Glutamatergic neuron (in vitro differentiated cells): Measurements from ENCODE around the gene MYH6. TPM values are rescaled to one million over a fixed set of nuclear protein-coding genes. Genes with fewer than 3 reads are reported as not detected.

Experiments
- DNase-seq: peaks from one replicate; pipeline ENCODE4 v3.0.0; 2022
- H3K27ac Mint-ChIP-seq: one replicate; pipeline ENCODE4 v1.8.0; 2020; ENCODE audit warnings: mild to moderate bottlenecking, mixed read lengths, inconsistent platforms; ENCODE audit not compliant: unreplicated experiment
- H3K27me3 Mint-ChIP-seq: one replicate; pipeline ENCODE4 v1.8.0; 2020; ENCODE audit warnings: mild to moderate bottlenecking, moderate library complexity, mixed read lengths, inconsistent platforms; ENCODE audit not compliant: unreplicated experiment
- H3K36me3 Mint-ChIP-seq: one replicate; pipeline ENCODE4 v1.8.0; 2020; ENCODE audit warnings: mild to moderate bottlenecking, mixed read lengths, inconsistent platforms; ENCODE audit not compliant: unreplicated experiment
- H3K4me1 Mint-ChIP-seq: one replicate; pipeline ENCODE4 v1.8.0; 2020; ENCODE audit warnings: mild to moderate bottlenecking, low read depth, mixed read lengths, inconsistent platforms; ENCODE audit not compliant: unreplicated experiment
- H3K4me3 Mint-ChIP-seq: one replicate; pipeline ENCODE4 v1.8.0; 2020; ENCODE audit warnings: mild to moderate bottlenecking, mixed read lengths, inconsistent platforms; ENCODE audit not compliant: unreplicated experiment
- H3K9me3 Mint-ChIP-seq: one replicate; pipeline ENCODE4 v1.8.0; 2020; ENCODE audit warnings: mild to moderate bottlenecking, moderate library complexity, mixed read lengths, inconsistent platforms; ENCODE audit not compliant: unreplicated experiment
- CTCF ChIP-seq: fragments of 200-600 bp; sonication (generic); IDR thresholded peaks from one replicate; pipeline ENCODE4 v1.5.0; 2021; ENCODE audit not compliant: partially characterized antibody, unreplicated experiment
- total RNA-seq: library from RNA; stranded (reverse); fragmentation: NEBNext Ultra II Directional; extraction: Animal tissue kit (Norgen Biotek cat#: 25700); gene quantifications from one replicate; pipeline ENCODE4 v1.2.1, GENCODE V29; 2021; ENCODE audit not compliant: unreplicated experiment

MYH6 gene
- total RNA-seq, 1 donor from 2014 or later: not detected

DNA sequence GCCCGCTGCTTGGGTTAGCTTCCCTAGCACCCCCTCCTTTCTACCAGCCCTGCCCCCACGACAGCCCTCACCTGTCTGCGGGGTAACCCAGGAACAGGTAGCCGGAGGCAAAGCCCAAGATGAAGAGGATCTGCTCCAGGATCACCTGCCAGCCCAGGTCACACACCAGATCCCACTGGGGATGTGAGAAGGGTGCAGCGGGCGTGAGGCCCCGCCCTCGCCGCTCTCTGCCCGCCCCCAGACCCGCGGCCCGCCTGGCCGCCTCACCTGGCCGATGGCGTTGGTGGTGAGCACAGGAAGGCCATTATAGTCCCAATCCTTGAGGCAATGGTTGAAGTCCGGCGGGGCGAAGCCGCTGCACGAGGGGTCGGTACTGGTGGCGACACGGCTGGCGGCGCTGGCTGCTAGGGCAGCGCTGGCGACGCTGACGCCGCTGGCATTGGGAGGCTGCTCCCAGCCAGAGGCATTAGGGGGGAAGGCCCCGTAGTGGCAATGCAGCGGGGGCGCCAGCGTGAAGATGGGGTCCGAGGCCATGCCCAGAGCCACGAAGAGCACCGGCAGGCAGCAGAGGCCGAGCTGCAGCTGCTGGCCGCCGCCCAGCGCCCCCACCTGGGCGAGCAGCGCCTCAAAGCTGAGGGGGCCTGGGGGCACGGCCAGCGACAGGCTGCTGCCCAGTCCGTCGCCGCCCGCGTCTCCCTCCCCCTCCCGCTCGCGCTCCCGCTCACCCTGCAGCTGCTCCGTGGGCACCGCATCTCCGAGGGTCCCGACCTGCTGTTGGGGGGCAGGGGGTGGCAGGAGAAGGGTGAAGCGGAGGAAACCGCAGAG is 56.2 kb downstream of the MYH6 start:
- H3K4me1 Mint-ChIP-seq: peaks cover 14% of the 10 kb centered on the region
- peak; percentile 42 for TF ChIP-seq CTCF
- H3K36me3 Mint-ChIP-seq: peaks cover 16% of the 10 kb centered on the region
- peak overlapping the region; percentile 85 for H3K4me3 Mint-ChIP-seq
- peaks cover 16% of the 10 kb centered on the region for H3K27me3 Mint-ChIP-seq
- H3K9me3 Mint-ChIP-seq: peaks cover 19% of the 10 kb centered on the region
- no peak overlapping the region for H3K27ac Mint-ChIP-seq
- DNase-seq: peak; percentile 64

GRCh38 chr14:23349156-23349845 is 58.8 kb downstream of the MYH6 start:
- Mint-ChIP-seq H3K9me3 (peaks cover 17% of the 10 kb centered on the region), H3K4me3 (no peak overlapping the region), H3K4me1 (peaks cover 19% of the 10 kb centered on the region), H3K27me3 (peaks cover 13% of the 10 kb centered on the region), H3K27ac (no peak overlapping the region), H3K36me3 (peaks cover 12% of the 10 kb centered on the region)
- TF ChIP-seq CTCF: no peak
- DNase-seq: no peak

GRCh38 chr14:23348297-23348655 is 59.8 kb downstream of the MYH6 start:
- peaks cover 13% of the 10 kb centered on the region for H3K27me3 Mint-ChIP-seq
- H3K27ac Mint-ChIP-seq: no peak overlapping the region
- H3K36me3 Mint-ChIP-seq: peaks cover 12% of the 10 kb centered on the region
- no peak for DNase-seq
- H3K4me1 Mint-ChIP-seq: peaks cover 17% of the 10 kb centered on the region
- no peak overlapping the region for H3K4me3 Mint-ChIP-seq
- no peak for TF ChIP-seq CTCF
- peaks cover 12% of the 10 kb centered on the region for H3K9me3 Mint-ChIP-seq

DNA sequence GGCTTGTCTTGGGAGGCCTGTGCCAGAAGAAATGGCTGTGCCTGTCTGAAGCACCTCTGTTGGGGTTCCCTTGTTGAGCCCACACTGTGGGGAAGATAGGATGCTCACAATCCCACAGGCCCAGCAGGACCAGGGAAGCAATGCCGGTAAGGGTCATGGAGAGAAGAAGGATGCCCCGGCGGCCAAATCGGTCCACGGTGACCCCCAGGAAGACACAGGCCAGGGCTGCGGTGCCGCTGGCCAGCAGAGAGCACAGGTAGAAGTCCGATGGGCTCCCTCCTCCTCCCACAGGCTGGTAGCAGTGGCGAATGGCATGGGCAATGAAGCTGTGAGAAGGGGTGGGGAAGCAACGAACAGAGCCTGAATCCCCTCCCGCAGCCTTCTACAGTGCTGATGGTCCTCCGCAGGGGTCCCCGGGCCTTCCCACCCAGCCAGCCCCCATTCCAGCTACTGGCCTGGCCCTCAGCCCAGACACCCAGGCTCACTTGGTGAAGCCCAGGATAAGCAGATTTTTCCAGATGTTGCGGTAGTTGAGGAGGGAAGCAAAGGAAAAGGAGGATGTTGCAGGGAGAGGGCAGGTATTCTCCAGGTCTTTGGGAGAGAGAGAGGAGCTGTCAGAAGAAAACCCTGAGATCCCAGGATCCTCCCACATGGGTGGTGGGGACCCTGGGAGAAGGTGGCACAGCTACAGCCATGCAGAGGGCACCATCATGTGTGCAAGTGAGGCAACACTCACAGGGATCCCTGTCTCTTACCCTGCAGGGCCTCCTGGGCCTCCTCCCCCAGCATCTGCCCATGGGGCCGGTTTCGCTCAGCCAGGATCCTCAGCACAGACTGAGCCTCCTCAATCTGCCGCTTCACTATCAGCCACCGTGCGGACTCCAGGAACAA is 60.4 kb downstream of the MYH6 start:
- no peak overlapping the region for H3K4me3 Mint-ChIP-seq
- no peak for DNase-seq
- H3K27me3 Mint-ChIP-seq: peaks cover 10% of the 10 kb centered on the region
- peaks cover 12% of the 10 kb centered on the region for H3K36me3 Mint-ChIP-seq
- H3K27ac Mint-ChIP-seq: no peak overlapping the region
- H3K4me1 Mint-ChIP-seq: peaks cover 14% of the 10 kb centered on the region
- peaks cover 9% of the 10 kb centered on the region for H3K9me3 Mint-ChIP-seq
- TF ChIP-seq CTCF: no peak
